Skeletal muscle satellite cell (primary cell): ENCODE data around the gene EYA4.

Source experiments
- H3K27me3 ChIP-seq: 2 replicates; pipeline ENCODE4 v1.7.0; 2013; ENCODE audit warnings: low read length; ENCODE audit not compliant: control insufficient read depth, insufficient read depth
- H3K36me3 ChIP-seq: 2 replicates; pipeline ENCODE4 v1.7.0; 2013; ENCODE audit warnings: mild to moderate bottlenecking, control low read depth, low read length; ENCODE audit not compliant: insufficient read depth
- H3K4me1 ChIP-seq: 2 replicates; pipeline ENCODE4 v1.7.0; 2013; ENCODE audit warnings: low read length; ENCODE audit not compliant: control insufficient read depth, insufficient read depth
- H3K4me2 ChIP-seq: 2 replicates; pipeline ENCODE4 v1.7.0; 2013; ENCODE audit warnings: mild to moderate bottlenecking, low read length
- H3K4me3 ChIP-seq: 2 replicates; pipeline ENCODE4 v1.7.0; 2013; ENCODE audit warnings: low read length
- H3K9ac ChIP-seq: 2 replicates; pipeline ENCODE4 v1.7.0; 2013; ENCODE audit warnings: mild to moderate bottlenecking, low read depth, low read length, moderate library complexity
- H3K9me3 ChIP-seq: replicated peaks from 2 replicates; pipeline ENCODE4 v1.7.0; 2013; ENCODE audit warnings: mild to moderate bottlenecking, control low read depth, low read length

EYA4 gene

GRCh38 chr6:133432021-133432989 is 191.1 kb downstream of the EYA4 start:
- Histone ChIP-seq H3K4me3 (no peak overlapping the region), H3K27me3 (no peaks in the 10 kb centered on the region), H3K36me3 (no peaks in the 10 kb centered on the region), H3K4me1 (peaks cover 25% of the 10 kb centered on the region), H3K9me3 (no peaks in the 10 kb centered on the region), H3K9ac (no peak overlapping the region), H3K4me2 (peak overlapping the region; percentile 31)

- no peaks in the 10 kb centered on the region for H3K27me3 ChIP-seq
- H3K9me3 ChIP-seq: no peaks in the 10 kb centered on the region
- H3K4me3 ChIP-seq: no peak overlapping the region
- no peak overlapping the region for H3K4me2 ChIP-seq
- H3K36me3 ChIP-seq: no peaks in the 10 kb centered on the region
- H3K4me1 ChIP-seq: peaks cover 26% of the 10 kb centered on the region
- no peak overlapping the region for H3K9ac ChIP-seq
Measured at GRCh38 chr6:133435065-133435728, 194.0 kb downstream of the EYA4 start.

GRCh38 chr6:133436652-133437051 is 195.5 kb downstream of the EYA4 start:
- Histone ChIP-seq H3K4me2 (no peak overlapping the region), H3K9ac (no peak overlapping the region), H3K27me3 (no peaks in the 10 kb centered on the region), H3K36me3 (no peaks in the 10 kb centered on the region), H3K4me3 (no peak overlapping the region), H3K9me3 (no peaks in the 10 kb centered on the region), H3K4me1 (peaks cover 24% of the 10 kb centered on the region)

- no peaks in the 10 kb centered on the region for H3K36me3 ChIP-seq
Measured at GRCh38 chr6:133441491-133441890, 200.3 kb downstream of the EYA4 start.

GRCh38 chr6:133446789-133447188 is 205.6 kb downstream of the EYA4 start:
- Histone ChIP-seq H3K4me3 (no peak overlapping the region), H3K36me3 (no peaks in the 10 kb centered on the region), H3K9me3 (no peaks in the 10 kb centered on the region), H3K4me1 (no peaks in the 10 kb centered on the region), H3K27me3 (no peaks in the 10 kb centered on the region), H3K4me2 (no peak overlapping the region), H3K9ac (no peak overlapping the region)

More at GRCh38 chr6:133441491-133441890, 200.3 kb downstream of the EYA4 start:
- H3K4me2 ChIP-seq: no peak overlapping the region
- H3K4me3 ChIP-seq: no peak overlapping the region
- no peaks in the 10 kb centered on the region for H3K9me3 ChIP-seq
- H3K9ac ChIP-seq: no peak overlapping the region
- peaks cover 8% of the 10 kb centered on the region for H3K4me1 ChIP-seq
- no peaks in the 10 kb centered on the region for H3K27me3 ChIP-seq

GRCh38 chr6:133447924-133448323 is 206.8 kb downstream of the EYA4 start:
- H3K4me3 ChIP-seq: no peak overlapping the region
- no peaks in the 10 kb centered on the region for H3K9me3 ChIP-seq
- no peaks in the 10 kb centered on the region for H3K36me3 ChIP-seq
- H3K4me2 ChIP-seq: no peak overlapping the region
- H3K9ac ChIP-seq: no peak overlapping the region
- H3K27me3 ChIP-seq: no peaks in the 10 kb centered on the region
- H3K4me1 ChIP-seq: no peaks in the 10 kb centered on the region

- no peaks in the 10 kb centered on the region for H3K9me3 ChIP-seq
- no peak overlapping the region for H3K4me3 ChIP-seq
- no peaks in the 10 kb centered on the region for H3K4me1 ChIP-seq
- no peaks in the 10 kb centered on the region for H3K27me3 ChIP-seq
- H3K36me3 ChIP-seq: no peaks in the 10 kb centered on the region
- no peak overlapping the region for H3K9ac ChIP-seq
- H3K4me2 ChIP-seq: no peak overlapping the region
Measured at GRCh38 chr6:133456439-133456838, 215.3 kb downstream of the EYA4 start.

GRCh38 chr6:133456944-133457343 is 215.8 kb downstream of the EYA4 start:
- H3K27me3 ChIP-seq: no peaks in the 10 kb centered on the region
- H3K36me3 ChIP-seq: no peaks in the 10 kb centered on the region
- no peak overlapping the region for H3K9ac ChIP-seq
- H3K4me2 ChIP-seq: no peak overlapping the region
- no peaks in the 10 kb centered on the region for H3K4me1 ChIP-seq
- H3K9me3 ChIP-seq: no peaks in the 10 kb centered on the region
- H3K4me3 ChIP-seq: no peak overlapping the region

GRCh38 chr6:133460101-133460500 is 218.9 kb downstream of the EYA4 start:
- no peak overlapping the region for H3K9ac ChIP-seq
- no peaks in the 10 kb centered on the region for H3K4me1 ChIP-seq
- H3K9me3 ChIP-seq: no peaks in the 10 kb centered on the region
- H3K4me3 ChIP-seq: no peak overlapping the region
- H3K4me2 ChIP-seq: no peak overlapping the region
- H3K36me3 ChIP-seq: no peaks in the 10 kb centered on the region
- no peaks in the 10 kb centered on the region for H3K27me3 ChIP-seq

GRCh38 chr6:133463790-133464189 is 222.6 kb downstream of the EYA4 start:
- no peak overlapping the region for H3K9ac ChIP-seq
- no peak overlapping the region for H3K4me2 ChIP-seq
- peaks cover 5% of the 10 kb centered on the region for H3K36me3 ChIP-seq
- H3K4me3 ChIP-seq: no peak overlapping the region
- H3K27me3 ChIP-seq: no peaks in the 10 kb centered on the region
- H3K9me3 ChIP-seq: no peaks in the 10 kb centered on the region
- H3K4me1 ChIP-seq: no peaks in the 10 kb centered on the region

GRCh38 chr6:133466680-133467079 is 225.5 kb downstream of the EYA4 start:
- no peak overlapping the region for H3K4me2 ChIP-seq
- H3K4me1 ChIP-seq: no peaks in the 10 kb centered on the region
- no peaks in the 10 kb centered on the region for H3K9me3 ChIP-seq
- H3K4me3 ChIP-seq: no peak overlapping the region
- H3K36me3 ChIP-seq: peaks cover 7% of the 10 kb centered on the region
- H3K9ac ChIP-seq: no peak overlapping the region
- H3K27me3 ChIP-seq: no peaks in the 10 kb centered on the region
